CD8-positive, alpha-beta memory T cell (primary cell): ENCODE data around the gene YRDC. TPM values are rescaled to one million over a fixed set of nuclear protein-coding genes. Genes with fewer than 3 reads are reported as not detected.

Experiments used
- CTCF ChIA-PET: fragments of 350-600 bp; sonication (Branson Sonifier 250); formaldehyde crosslinking; loops from one replicate; lab custom pipeline; 2021; ENCODE audit warnings: antibody characterized with exemption; lab: Charles Lee
- POLR2A ChIA-PET: fragments of 350-600 bp; sonication (Branson Sonifier 250); formaldehyde crosslinking; loops from one replicate; lab custom pipeline; 2021; ENCODE audit warnings: antibody characterized with exemption; lab: Charles Lee
- DNase-seq, 5 donors: peaks; one replicate each; pipeline versions ENCODE4 v3.0.0 to v3.0.0-alpha.2; 2020 to 2022; ENCODE audit warnings: mixed read lengths in 1 of 5
- H3K27ac ChIP-seq: one replicate; pipeline ENCODE4 v1.7.0; 2013; ENCODE audit warnings: low read depth, mild to moderate bottlenecking, low read length, moderate library complexity
- H3K27me3 ChIP-seq: 2 replicates; pipeline ENCODE4 v1.7.0; 2013; ENCODE audit warnings: low read length, mild to moderate bottlenecking; ENCODE audit not compliant: insufficient read depth, poor library complexity, severe bottlenecking
- H3K36me3 ChIP-seq: 2 replicates; pipeline ENCODE4 v1.7.0; 2013; ENCODE audit warnings: mild to moderate bottlenecking, low read length, moderate library complexity; ENCODE audit not compliant: insufficient read depth
- H3K4me1 ChIP-seq: 2 replicates; pipeline ENCODE4 v1.7.0; 2013; ENCODE audit warnings: mild to moderate bottlenecking, low read length, moderate library complexity; ENCODE audit not compliant: insufficient read depth
- H3K4me3 ChIP-seq: 2 replicates; pipeline ENCODE4 v1.7.0; 2013; ENCODE audit warnings: mild to moderate bottlenecking, low read length
- H3K9me3 ChIP-seq: 2 replicates; pipeline ENCODE4 v1.7.0; 2013; ENCODE audit warnings: mild to moderate bottlenecking, low read length
- H3K27ac Mint-ChIP-seq, 8 donors: one replicate each; pipeline ENCODE4 v1.8.0; 2020 to 2021; ENCODE audit warnings: mixed read lengths in 8 of 8, mild to moderate bottlenecking in 6 of 8, inconsistent platforms in 3 of 8, moderate library complexity in 3 of 8
- H3K27me3 Mint-ChIP-seq, 2 donors: one replicate each; pipeline ENCODE4 v1.8.0; 2020 to 2021; ENCODE audit warnings: mixed read lengths in 2 of 2, mild to moderate bottlenecking in 1 of 2, moderate library complexity in 1 of 2
- H3K36me3 Mint-ChIP-seq, 3 donors: one replicate each; pipeline ENCODE4 v1.8.0; 2020 to 2021; ENCODE audit warnings: mixed read lengths in 3 of 3, inconsistent platforms in 1 of 3, mild to moderate bottlenecking in 1 of 3
- H3K4me1 Mint-ChIP-seq, 3 donors: one replicate each; pipeline ENCODE4 v1.8.0; 2020 to 2021; ENCODE audit warnings: mixed read lengths in 3 of 3, inconsistent platforms in 1 of 3, mild to moderate bottlenecking in 1 of 3
- H3K4me3 Mint-ChIP-seq, 7 donors: one replicate each; pipeline ENCODE4 v1.8.0; 2020 to 2021; ENCODE audit warnings: mixed read lengths in 7 of 7, mild to moderate bottlenecking in 6 of 7, moderate library complexity in 4 of 7, inconsistent platforms in 2 of 7
- H3K9me3 Mint-ChIP-seq, 5 donors: one replicate each; pipeline ENCODE4 v1.8.0; 2020 to 2022; ENCODE audit warnings: mixed read lengths in 5 of 5, mild to moderate bottlenecking in 3 of 5, moderate library complexity in 2 of 5, inconsistent platforms in 1 of 5
- polyA plus RNA-seq: library from polyadenylated mRNA; unstranded; fragments of 300-500 nt; fragmentation: Illumina TruSeq; gene quantifications from one replicate; pipeline ENCODE4 v1.2.3, GENCODE V29; 2021
- total RNA-seq, 2 experiments: library from RNA; stranded (reverse); gene quantifications; one replicate each; pipeline ENCODE4 v1.2.3, GENCODE V29; 2021

The YRDC gene
- total and polyA plus RNA-seq, 3 experiments from 2014 or later = 28.7 to 80.8 (median 72.4) TPM

GRCh38 chr1:37763791-37764413 lies 44.1 kb downstream of the YRDC start:
- Histone ChIP-seq H3K9me3 (no peaks in the 10 kb centered on the region), H3K27me3 (peaks cover 48% of the 10 kb centered on the region), H3K36me3 (no peaks in the 10 kb centered on the region), H3K27ac (no peak overlapping the region), H3K4me3 (no peak overlapping the region), H3K4me1 (no peaks in the 10 kb centered on the region)
- DNase-seq = no peak
- Mint-ChIP-seq H3K9me3 (peaks cover 0 to 2% (median 0%) of the 10 kb centered on the region in 5 donors), H3K36me3 (peaks cover 0 to 4% (median 0%) of the 10 kb centered on the region in 3 donors), H3K4me3 (no peak overlapping the region), H3K4me1 (peaks cover 11 to 19% (median 16%) of the 10 kb centered on the region in 3 donors), H3K27ac (peak overlapping the region in 1 of 8 donors; percentile 0), H3K27me3 (peaks cover 57 to 66% of the 10 kb centered on the region in 2 donors)
- ChIA-PET CTCF (no interaction called here), POLR2A (no interaction called here)

- Histone ChIP-seq H3K4me1 (no peaks in the 10 kb centered on the region), H3K36me3 (no peaks in the 10 kb centered on the region), H3K9me3 (no peaks in the 10 kb centered on the region), H3K27ac (no peak overlapping the region), H3K27me3 (peaks cover 42% of the 10 kb centered on the region), H3K4me3 (no peak overlapping the region)
- CTCF ChIA-PET = no interaction called here
- Mint-ChIP-seq H3K27me3 (peaks cover 49 to 56% of the 10 kb centered on the region in 2 donors), H3K9me3 (peaks cover 0 to 2% (median 0%) of the 10 kb centered on the region in 5 donors), H3K36me3 (peaks cover 0 to 4% (median 0%) of the 10 kb centered on the region in 3 donors), H3K4me1 (peaks cover 11 to 19% (median 16%) of the 10 kb centered on the region in 3 donors), H3K4me3 (no peak overlapping the region), H3K27ac (no peak overlapping the region)
- POLR2A ChIA-PET = no interaction called here
- no peak for DNase-seq
Measured at GRCh38 chr1:37762516-37762915, 45.5 kb downstream of the YRDC start.

- no peak for DNase-seq
- Histone ChIP-seq H3K4me1 (no peaks in the 10 kb centered on the region), H3K27ac (no peak overlapping the region), H3K36me3 (no peaks in the 10 kb centered on the region), H3K9me3 (no peaks in the 10 kb centered on the region), H3K4me3 (no peak overlapping the region), H3K27me3 (peaks cover 41% of the 10 kb centered on the region)
- no peak overlapping the region for H3K4me3 Mint-ChIP-seq
- H3K27me3 Mint-ChIP-seq = peaks cover 43 to 46% of the 10 kb centered on the region in 2 donors
- ChIA-PET POLR2A (no interaction called here), CTCF (no interaction called here)
- peaks cover 0 to 4% (median 0%) of the 10 kb centered on the region in 3 donors for H3K36me3 Mint-ChIP-seq
- no peak overlapping the region for H3K27ac Mint-ChIP-seq
- H3K9me3 Mint-ChIP-seq = peaks cover 0 to 2% (median 0%) of the 10 kb centered on the region in 5 donors
- H3K4me1 Mint-ChIP-seq = peaks cover 9 to 16% (median 16%) of the 10 kb centered on the region in 3 donors
Measured at GRCh38 chr1:37761416-37762095, 46.5 kb downstream of the YRDC start.

DNA sequence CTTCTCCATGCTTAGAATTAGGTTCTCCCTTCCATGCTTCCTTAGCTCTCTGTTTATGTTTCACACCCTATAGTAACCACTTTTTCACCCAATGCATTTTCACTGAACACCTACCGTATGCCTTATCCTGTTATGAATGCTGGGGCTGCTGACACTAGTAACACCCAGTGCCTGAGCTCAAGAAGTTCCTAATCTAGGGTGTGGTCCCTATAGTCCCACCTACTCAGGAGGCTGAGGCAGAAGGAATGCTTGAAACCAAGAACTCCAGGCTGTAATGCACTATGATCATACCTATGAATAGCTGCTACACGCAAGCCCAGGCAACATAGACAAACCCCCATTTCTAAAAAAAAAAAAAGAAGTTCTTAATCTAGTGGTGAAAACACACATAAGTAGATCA lies 48.6 kb downstream of the YRDC start:
- DNase-seq = no peak
- Histone ChIP-seq H3K36me3 (no peaks in the 10 kb centered on the region), H3K4me1 (no peaks in the 10 kb centered on the region), H3K27ac (no peak overlapping the region), H3K9me3 (no peaks in the 10 kb centered on the region), H3K27me3 (peaks cover 20% of the 10 kb centered on the region), H3K4me3 (no peak overlapping the region)
- H3K27ac Mint-ChIP-seq = no peak overlapping the region
- ChIA-PET POLR2A (no interaction called here), CTCF (no interaction called here)
- peaks cover 0 to 2% (median under 1%) of the 10 kb centered on the region in 3 donors for H3K4me1 Mint-ChIP-seq
- peaks cover 0 to 1% (median 0%) of the 10 kb centered on the region in 5 donors for H3K9me3 Mint-ChIP-seq
- peaks cover 26 to 30% of the 10 kb centered on the region in 2 donors for H3K27me3 Mint-ChIP-seq
- no peak overlapping the region for H3K4me3 Mint-ChIP-seq
- peaks cover 0 to under 1% (median 0%) of the 10 kb centered on the region in 3 donors for H3K36me3 Mint-ChIP-seq

GRCh38 chr1:37755951-37756560 lies 52.0 kb downstream of the YRDC start:
- Histone ChIP-seq H3K9me3 (no peaks in the 10 kb centered on the region), H3K27me3 (peaks cover 13% of the 10 kb centered on the region), H3K36me3 (no peaks in the 10 kb centered on the region), H3K4me1 (no peaks in the 10 kb centered on the region), H3K4me3 (no peak overlapping the region), H3K27ac (no peak overlapping the region)
- ChIA-PET CTCF (no interaction called here), POLR2A (no interaction called here)
- no peak for DNase-seq
- Mint-ChIP-seq H3K4me1 (peaks cover 8 to 15% (median 10%) of the 10 kb centered on the region in 3 donors), H3K36me3 (no peaks in the 10 kb centered on the region), H3K27me3 (peaks cover 12 to 20% of the 10 kb centered on the region in 2 donors), H3K9me3 (no peaks in the 10 kb centered on the region), H3K4me3 (no peak overlapping the region), H3K27ac (no peak overlapping the region)

- DNase-seq = no peak
- Histone ChIP-seq H3K27ac (no peak overlapping the region), H3K36me3 (no peaks in the 10 kb centered on the region), H3K27me3 (peaks cover 13% of the 10 kb centered on the region), H3K4me3 (no peak overlapping the region), H3K4me1 (no peaks in the 10 kb centered on the region), H3K9me3 (no peaks in the 10 kb centered on the region)
- H3K36me3 Mint-ChIP-seq = no peaks in the 10 kb centered on the region
- H3K27ac Mint-ChIP-seq = no peak overlapping the region
- ChIA-PET CTCF (no interaction called here), POLR2A (no interaction called here)
- no peaks in the 10 kb centered on the region for H3K9me3 Mint-ChIP-seq
- peaks cover 16 to 25% of the 10 kb centered on the region in 2 donors for H3K27me3 Mint-ChIP-seq
- no peak overlapping the region for H3K4me3 Mint-ChIP-seq
- H3K4me1 Mint-ChIP-seq = peaks cover 8 to 15% (median 10%) of the 10 kb centered on the region in 3 donors
Measured at GRCh38 chr1:37755290-37755689, 52.7 kb downstream of the YRDC start.

GRCh38 chr1:37753473-37754321 lies 54.3 kb downstream of the YRDC start:
- H3K9me3 Mint-ChIP-seq = no peaks in the 10 kb centered on the region
- H3K27ac Mint-ChIP-seq = no peak overlapping the region
- no peak for DNase-seq
- ChIA-PET POLR2A (no interaction called here), CTCF (interaction anchor here (1.0 kb wide), 1 partner anchor 11 kb away, joined by 3 read pairs; no protein-coding TSS in a partner anchor)
- H3K27me3 Mint-ChIP-seq = peaks cover 18 to 33% of the 10 kb centered on the region in 2 donors
- Histone ChIP-seq H3K4me1 (no peaks in the 10 kb centered on the region), H3K9me3 (no peaks in the 10 kb centered on the region), H3K4me3 (no peak overlapping the region), H3K27me3 (peaks cover 10% of the 10 kb centered on the region), H3K27ac (no peak overlapping the region), H3K36me3 (no peaks in the 10 kb centered on the region)
- peaks cover 8 to 15% (median 10%) of the 10 kb centered on the region in 3 donors for H3K4me1 Mint-ChIP-seq
- H3K36me3 Mint-ChIP-seq = no peaks in the 10 kb centered on the region
- H3K4me3 Mint-ChIP-seq = peak overlapping the region in 6 of 7 donors; percentile 44 to 79 (median 70)
